ENCODE results near the gene CYTH4.

- TF ChIP-seq POLR2AphosphoS5 (IDR thresholded peaks at IDR 0.05; ENCODE audit: borderline replicate concordance, low read depth, low read length) (no peak), EZH2 (IDR thresholded peaks at IDR 0.05) (no peak)
Measured at GRCh38 chr22:37309211-37310074, 27.1 kb downstream of the CYTH4 start.
